Limb (tissue), 2 donors: ENCODE measurements around the gene PYGM.

Source experiments
- DNase-seq, 2 donors: peaks; one replicate each; pipeline ENCODE4 v3.0.0-alpha.2; 2016; ENCODE audit errors: extremely low spot score in 2 of 2

Gene PYGM

DNA sequence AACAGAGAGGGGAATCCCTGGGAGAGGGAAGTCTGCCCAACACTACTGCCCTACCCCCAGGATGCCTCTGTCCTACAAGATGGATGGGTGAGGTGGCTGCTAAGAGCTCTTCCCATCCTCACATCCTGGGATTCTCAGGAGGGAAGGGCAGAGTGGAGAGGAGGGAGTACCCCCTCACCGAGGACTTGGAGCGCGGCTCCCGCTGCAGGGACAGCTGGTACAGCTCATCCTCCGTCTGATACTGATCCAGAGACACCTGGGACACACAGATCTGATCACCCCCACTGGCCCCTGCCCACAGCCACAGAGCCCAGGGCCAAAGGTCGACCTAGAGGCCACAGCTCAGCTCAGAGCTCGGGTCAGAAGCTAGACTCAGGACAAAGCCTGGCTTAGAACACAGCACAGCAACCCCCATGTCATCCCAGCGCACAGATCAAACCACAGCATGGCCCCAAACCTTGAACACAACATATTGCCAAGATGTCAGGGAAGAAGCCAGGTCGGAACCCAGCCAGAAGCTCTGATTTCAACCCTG, 24.0 kb downstream of the PYGM start:
- DNase-seq: no peak

GRCh38 chr11:64734811-64735724, 24.7 kb downstream of the PYGM start:
- DNase-seq: no peak

DNA sequence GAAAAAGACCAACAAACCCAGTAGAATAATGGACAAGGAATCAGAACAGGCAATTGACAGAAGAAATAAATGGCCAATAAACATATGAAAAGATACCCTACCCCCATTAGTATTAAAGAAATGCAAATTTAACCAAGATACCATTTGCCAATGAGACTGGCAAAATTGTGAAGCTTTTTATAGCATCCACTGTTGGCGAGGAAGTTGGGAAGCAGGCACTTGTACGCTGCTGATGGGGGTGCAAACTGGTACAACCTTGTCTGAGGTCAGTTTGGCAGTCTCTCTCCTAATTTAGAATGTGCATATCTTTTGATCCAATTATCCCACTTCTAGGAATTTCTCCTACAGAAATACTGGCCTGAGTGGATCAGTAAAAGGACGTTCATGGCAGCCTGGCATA, 28.2 kb downstream of the PYGM start:
- no peak for DNase-seq

DNA sequence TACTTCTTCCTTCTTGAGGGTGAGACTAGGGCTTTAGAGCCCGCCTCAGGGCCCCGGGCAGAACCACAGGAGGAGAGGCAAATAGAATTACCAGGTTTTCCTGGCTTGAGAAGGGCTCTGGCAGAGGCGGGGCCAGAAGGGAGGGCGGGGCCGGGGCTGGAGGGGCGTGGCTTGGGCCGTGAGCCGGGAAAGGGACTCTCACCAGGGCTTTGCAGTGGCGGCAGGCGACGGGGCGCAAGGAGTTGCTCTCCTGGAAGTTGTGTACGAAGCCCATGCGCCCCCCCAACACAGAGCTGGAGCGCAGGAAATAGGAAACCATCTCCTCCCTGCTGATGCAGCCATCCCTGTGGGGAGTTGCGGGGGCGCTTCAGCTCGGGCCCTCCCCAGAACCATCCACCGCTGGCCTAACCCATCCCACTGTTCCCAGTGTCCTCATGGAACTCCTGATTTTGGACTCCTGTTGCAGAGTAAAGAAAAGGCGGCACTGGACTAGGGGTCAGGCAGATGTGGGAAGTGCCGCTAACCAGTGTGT, 29.9 kb downstream of the PYGM start:
- peak in 1 of 2 donors; percentile 75 for DNase-seq

- DNase-seq: no peak
Measured at GRCh38 chr11:64728757-64729365, 30.9 kb downstream of the PYGM start.

GRCh38 chr11:64726867-64727530, 32.8 kb downstream of the PYGM start:
- no peak for DNase-seq

DNA sequence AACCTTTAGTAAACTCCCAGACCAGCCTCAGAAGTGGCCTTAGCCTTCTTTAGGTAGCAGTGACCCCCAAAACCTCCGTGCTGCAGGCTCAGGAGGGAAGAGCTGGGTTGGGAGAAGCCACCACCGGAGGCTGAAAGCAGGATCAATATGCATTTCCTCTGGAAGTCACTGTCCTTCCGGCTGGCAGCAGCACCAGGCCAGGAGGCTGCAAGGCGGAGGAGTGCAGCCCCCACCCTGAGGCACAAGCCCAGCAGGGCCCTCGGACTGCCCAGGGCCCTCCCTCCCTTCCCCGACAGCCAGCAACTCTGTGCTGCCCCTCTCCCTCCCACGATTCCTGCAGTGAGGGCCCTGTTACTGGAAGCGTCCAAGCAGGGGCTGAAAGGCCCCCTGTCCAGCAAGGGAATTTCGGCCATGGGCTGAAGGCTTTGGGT, 33.5 kb downstream of the PYGM start:
- DNase-seq: peak in 1 of 2 donors; percentile 42

- peak in 1 of 2 donors; percentile 33 for DNase-seq
Measured at GRCh38 chr11:64724863-64725532, 34.8 kb downstream of the PYGM start.

GRCh38 chr11:64723907-64724862, 35.6 kb downstream of the PYGM start:
- DNase-seq: peak in 1 of 2 donors; percentile 35

GRCh38 chr11:64723117-64723906, 36.5 kb downstream of the PYGM start, which contains the start of gene NRXN2:
Gene NRXN2, minus strand, starts transcription at chr11:64723197. Its CDS starts 9,498 bp downstream, at chr11:64713699.
- peak; percentile 82 to 92 for DNase-seq

DNA sequence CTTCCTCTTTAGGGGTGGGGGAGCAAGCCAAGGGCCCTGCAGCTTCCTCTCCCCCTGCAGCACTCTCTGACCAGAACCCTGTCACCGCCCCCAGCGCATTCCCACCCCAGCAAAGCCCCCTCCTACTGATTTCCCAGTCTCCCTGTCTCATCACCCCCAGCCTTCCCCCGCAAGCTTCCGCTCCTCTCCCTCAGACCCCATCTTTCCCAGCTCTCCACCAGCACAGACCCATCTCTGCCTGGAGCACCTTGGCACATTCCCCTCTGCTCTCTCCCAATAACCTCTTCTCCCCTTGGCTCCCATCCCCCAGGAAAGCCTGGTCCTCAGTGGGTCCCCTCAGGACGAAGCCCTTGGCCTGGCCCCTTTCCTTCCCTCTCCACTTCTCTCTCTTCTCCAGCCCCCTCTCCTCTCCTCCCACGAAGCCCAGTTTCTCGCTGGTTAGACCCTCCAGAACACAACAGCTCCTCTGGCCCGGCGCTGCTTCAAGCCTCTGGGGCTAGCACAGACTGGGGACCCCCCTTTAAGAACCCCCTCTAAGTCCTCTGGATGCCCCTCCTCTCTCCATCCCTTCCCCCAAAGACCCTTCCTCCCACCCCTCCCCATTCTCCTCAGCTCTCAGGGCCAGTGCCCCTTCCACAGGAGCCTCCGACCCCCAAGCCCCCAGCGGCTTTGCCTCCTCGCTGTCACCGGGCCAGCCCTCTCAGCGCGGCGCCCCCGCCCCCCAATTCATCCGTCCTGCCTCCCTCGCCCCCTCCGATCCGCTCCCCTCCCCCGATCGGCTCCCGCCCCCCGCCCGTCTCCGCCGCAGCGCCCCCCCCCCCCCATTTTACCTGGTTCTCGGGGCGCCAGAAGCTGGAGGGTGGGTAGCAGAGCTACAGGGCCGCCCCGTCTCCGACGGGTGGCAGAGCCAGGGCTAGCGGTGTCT, 37.4 kb downstream of the PYGM start:
- peak in 1 of 2 donors; percentile 32 for DNase-seq

DNA sequence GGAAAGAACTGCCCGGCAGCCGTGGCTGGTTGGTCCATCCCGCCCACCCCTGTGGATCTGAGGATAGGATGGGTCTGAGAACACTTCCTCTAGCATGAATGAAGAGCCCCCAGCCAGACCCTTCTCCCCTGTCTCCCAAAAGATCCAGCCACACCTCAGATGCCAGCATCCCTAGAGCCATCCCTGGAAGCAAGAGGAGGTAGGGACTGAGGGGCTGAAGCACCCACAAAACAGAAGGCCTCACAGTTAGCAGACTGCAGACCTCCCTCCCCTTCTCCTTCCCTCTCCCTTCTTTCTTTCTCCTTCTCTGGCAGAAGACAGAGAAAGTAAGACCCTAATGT, 38.4 kb downstream of the PYGM start:
- no peak for DNase-seq

DNA sequence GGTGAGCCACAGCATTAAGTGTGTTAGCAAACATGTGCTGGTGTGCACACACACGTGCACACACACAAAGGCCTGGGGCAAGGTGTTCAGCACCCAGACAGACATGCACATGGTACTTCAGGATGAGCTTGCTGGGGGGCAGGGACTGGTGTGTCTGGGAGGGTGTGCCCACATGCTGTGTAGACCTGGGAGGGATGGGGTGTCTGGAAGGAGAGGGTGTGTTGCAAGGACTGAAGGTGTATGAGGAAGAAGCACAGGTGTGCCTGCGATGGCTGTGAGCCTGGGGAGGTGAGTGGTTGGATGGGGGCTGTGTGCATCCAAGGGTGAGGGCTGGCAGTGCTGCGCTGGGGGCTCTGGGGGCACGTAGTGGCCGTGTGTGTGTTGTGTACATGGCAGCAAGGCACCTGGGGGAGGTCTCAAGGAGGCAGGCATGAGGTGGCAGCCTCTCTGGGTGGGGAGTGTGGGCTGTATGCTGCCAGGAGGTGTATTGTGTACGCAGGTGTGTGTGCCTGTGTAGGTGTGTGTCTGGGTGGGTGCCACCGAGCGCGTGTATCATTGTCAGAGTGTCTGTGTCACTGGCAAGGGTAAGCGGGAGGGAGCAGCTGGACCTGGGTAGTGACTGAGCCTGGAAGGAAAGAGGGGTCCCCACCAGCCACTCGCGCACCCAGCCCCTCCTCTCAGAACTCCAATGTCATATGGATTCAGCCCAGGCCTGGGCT, 39.0 kb downstream of the PYGM start:
- DNase-seq: peak in 1 of 2 donors; percentile 19

DNA sequence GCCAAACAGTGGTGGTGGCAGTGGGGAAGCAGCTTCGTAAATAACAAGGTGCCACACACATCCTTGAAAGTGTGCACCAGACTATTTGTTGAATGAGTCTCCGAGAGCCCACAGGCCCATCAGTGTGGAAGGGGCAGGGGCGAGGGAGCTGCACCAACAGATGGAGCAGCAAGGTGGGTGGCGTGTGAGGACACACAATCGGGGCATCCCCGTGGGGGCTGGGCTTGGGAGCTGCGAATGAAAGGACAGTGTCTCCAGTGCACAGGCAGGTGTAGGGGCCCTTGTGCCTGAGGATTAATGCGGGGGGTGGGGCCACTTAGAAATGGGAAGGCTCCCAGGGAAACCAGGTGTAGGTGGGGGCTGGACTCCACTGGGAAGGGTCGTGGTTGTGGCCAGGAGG, 39.6 kb downstream of the PYGM start:
- peak in 1 of 2 donors; percentile 25 for DNase-seq

- peak in 1 of 2 donors; percentile 19 for DNase-seq
Measured at GRCh38 chr11:64719406-64719805, 40.4 kb downstream of the PYGM start.

DNA sequence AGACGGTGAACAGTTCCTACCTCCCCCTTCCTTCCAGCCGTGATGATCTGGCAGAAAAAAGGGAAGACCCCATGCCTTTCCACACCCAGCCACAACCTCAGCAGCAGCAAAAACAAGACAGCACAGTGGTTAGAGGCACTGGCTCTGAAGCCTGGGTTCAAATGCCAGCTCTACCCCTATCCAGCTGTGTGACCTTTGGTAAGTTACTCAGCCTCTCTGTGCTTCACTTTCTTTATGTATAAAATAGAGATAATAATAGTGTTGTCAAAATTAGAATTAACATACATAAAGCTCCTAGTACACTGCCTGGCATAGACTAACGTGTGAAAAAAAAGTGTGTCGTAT, 41.0 kb downstream of the PYGM start:
- DNase-seq: no peak

DNA sequence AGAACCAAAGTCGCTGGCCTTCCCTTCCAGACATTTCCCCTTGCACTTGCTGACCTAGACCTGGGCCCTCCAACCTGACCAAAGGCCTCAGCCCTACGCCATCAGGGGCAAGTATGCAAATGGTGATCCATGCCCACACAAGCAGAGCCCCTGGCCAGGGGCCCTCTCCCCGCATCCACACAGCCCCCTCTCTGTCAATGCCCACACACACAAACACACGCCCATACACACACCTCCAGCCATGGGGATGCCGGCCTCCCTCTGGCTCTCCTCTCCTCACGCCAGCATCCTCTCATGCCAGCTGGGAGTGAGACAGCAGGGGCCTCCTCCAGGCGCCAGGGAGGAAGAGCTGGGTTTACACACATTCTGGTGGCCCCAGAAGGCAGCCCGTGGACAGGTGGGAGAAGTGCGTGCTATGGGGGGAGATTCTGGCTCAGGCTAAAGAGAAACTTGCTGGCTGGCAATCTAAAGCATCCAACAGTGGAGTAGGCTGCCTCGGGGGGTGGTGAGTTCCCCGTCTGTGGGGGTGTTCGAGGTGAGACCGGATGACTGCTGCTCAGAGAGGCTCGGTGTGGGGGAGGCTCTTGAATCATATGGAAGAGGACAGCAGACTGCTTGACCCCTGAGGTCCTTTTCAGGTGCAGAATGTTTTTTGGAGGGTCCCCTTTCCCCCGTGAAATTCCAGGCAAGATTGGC, 41.5 kb downstream of the PYGM start:
- DNase-seq: no peak
